Activated naive CD4-positive, alpha-beta T cell treated with anti-CD3 and anti-CD28 coated beads for 36 hours (primary cell): ENCODE measurements around the gene PTGES3. TPM values are rescaled to one million over a fixed set of nuclear protein-coding genes. Genes with fewer than 3 reads are reported as not detected.
A peak's percentile ranks its signal among the peaks of the same experiment; 100 is the strongest.
"Not testable (repeated sequence)": the region's sequence is repeated elsewhere in the genome, so short reads cannot be mapped to it uniquely, and the experiment has no call there.

ENCODE experiments used
- CTCF ChIA-PET: fragments of 350-600 bp; sonication (Branson Sonifier 250); formaldehyde crosslinking; loops from one replicate; lab custom pipeline; 2021; ENCODE audit warnings: antibody characterized with exemption; lab: Charles Lee
- DNase-seq: peaks from one replicate; pipeline ENCODE4 v3.0.0-alpha.2; 2020
- H3K27ac Mint-ChIP-seq: one replicate; pipeline ENCODE4 v1.8.0; 2021; ENCODE audit warnings: mild to moderate bottlenecking, mixed read lengths
- H3K27me3 Mint-ChIP-seq: one replicate; pipeline ENCODE4 v1.8.0; 2021; ENCODE audit warnings: low read depth, mixed read lengths
- H3K36me3 Mint-ChIP-seq: one replicate; pipeline ENCODE4 v1.8.0; 2021; ENCODE audit warnings: low read depth, mixed read lengths
- H3K4me1 Mint-ChIP-seq: one replicate; pipeline ENCODE4 v1.8.0; 2021; ENCODE audit warnings: low read depth, mixed read lengths
- H3K4me3 Mint-ChIP-seq: one replicate; pipeline ENCODE4 v1.8.0; 2021; ENCODE audit warnings: mild to moderate bottlenecking, moderate library complexity, mixed read lengths
- H3K9me3 Mint-ChIP-seq: one replicate; pipeline ENCODE4 v1.8.0; 2021; ENCODE audit warnings: mixed read lengths
- intact Hi-C: fragments of 100-400 bp; cut with micrococcal nuclease; formaldehyde crosslinking; loops from one replicate; pipeline ENCODE4 v1.15.1; 2023
- total RNA-seq, 2 experiments: library from RNA; stranded (reverse); gene quantifications; one replicate each; pipeline ENCODE4 v1.2.3, GENCODE V29; 2021

Gene PTGES3
- total RNA-seq, 2 experiments from 2014 or later = 289 to 293 TPM

GRCh38 chr12:56676851-56677580, 11.1 kb downstream of the PTGES3 start:
- Mint-ChIP-seq H3K4me3 (no peak overlapping the region), H3K27ac (peak overlapping the region; percentile 71), H3K4me1 (peaks cover 76% of the 10 kb centered on the region), H3K36me3 (peaks cover 43% of the 10 kb centered on the region), H3K27me3 (no peaks in the 10 kb centered on the region), H3K9me3 (no peaks in the 10 kb centered on the region)
- DNase-seq = no peak
- intact Hi-C loops = loop anchor here (1.0 to 2.0 kb wide), 2 partner anchors 7 to 20 kb away; no protein-coding TSS in a partner anchor
- CTCF ChIA-PET = interaction anchor here (0.6 to 1.7 kb wide), 6 partner anchors 29 to 75 kb away, joined by 3 to 5 read pairs (median 4); partner anchors contain the start of gene ATP5F1B

DNA sequence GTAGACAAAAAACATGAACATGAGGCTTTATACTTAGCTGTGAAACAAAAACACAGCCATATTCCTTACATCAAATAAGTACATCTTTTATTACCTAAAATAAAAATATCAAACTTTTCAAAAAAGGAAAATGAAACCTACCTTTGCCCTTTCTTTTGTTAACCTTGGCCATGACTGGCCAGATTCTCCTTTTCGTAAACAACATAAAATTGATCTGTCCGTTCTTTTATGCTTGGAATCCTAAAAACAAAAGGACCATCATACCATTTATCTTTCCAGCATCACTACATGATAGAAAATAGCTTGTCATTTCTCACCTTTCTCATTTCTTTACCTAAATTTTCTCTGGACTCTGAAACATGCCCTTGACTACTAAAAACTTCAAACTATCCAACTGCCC, 16.5 kb downstream of the PTGES3 start:
- no peaks in the 10 kb centered on the region for H3K27me3 Mint-ChIP-seq
- no peak overlapping the region for H3K4me3 Mint-ChIP-seq
- no peak for DNase-seq
- H3K4me1 Mint-ChIP-seq = peaks cover 64% of the 10 kb centered on the region
- CTCF ChIA-PET = interaction anchor here (0.6 to 0.7 kb wide), 2 partner anchors 78 to 85 kb away, joined by 3 to 7 read pairs; no protein-coding TSS in a partner anchor
- no peaks in the 10 kb centered on the region for H3K9me3 Mint-ChIP-seq
- peak overlapping the region; percentile 54 for H3K27ac Mint-ChIP-seq
- H3K36me3 Mint-ChIP-seq = peaks cover 43% of the 10 kb centered on the region
- intact Hi-C loops = no loop called here

- peaks cover 48% of the 10 kb centered on the region for H3K36me3 Mint-ChIP-seq
- CTCF ChIA-PET = interaction anchor here (0.6 to 0.7 kb wide), 2 partner anchors 16 to 84 kb away, joined by 3 to 7 read pairs; no protein-coding TSS in a partner anchor
- DNase-seq = no peak
- H3K4me1 Mint-ChIP-seq = peaks cover 60% of the 10 kb centered on the region
- H3K9me3 Mint-ChIP-seq = no peaks in the 10 kb centered on the region
- no peaks in the 10 kb centered on the region for H3K27me3 Mint-ChIP-seq
- H3K27ac Mint-ChIP-seq = no peak overlapping the region
- no peak overlapping the region for H3K4me3 Mint-ChIP-seq
- intact Hi-C loops = no loop called here
Observed at GRCh38 chr12:56670836-56671235, 17.2 kb downstream of the PTGES3 start.

DNA sequence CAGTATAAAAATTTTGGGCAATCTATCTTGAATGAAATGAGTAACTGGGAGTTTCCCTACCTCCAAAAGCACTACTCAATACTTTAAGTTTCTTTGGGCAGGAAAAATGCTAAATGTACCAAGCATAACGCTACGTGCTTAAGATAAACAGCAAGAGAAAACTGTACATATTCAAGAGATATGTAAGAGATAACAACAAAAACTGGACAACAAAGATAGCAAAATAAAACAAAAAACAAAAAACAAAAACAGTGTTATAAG, 20.0 kb downstream of the PTGES3 start:
- CTCF ChIA-PET = interaction anchor here (1.0 kb wide), 1 partner anchor 32 kb away, joined by 4 read pairs; no protein-coding TSS in a partner anchor
- Mint-ChIP-seq H3K36me3 (peaks cover 58% of the 10 kb centered on the region), H3K4me1 (peaks cover 49% of the 10 kb centered on the region), H3K9me3 (no peaks in the 10 kb centered on the region), H3K4me3 (no peak overlapping the region), H3K27me3 (no peaks in the 10 kb centered on the region), H3K27ac (peak overlapping the region; percentile 71)
- intact Hi-C loops = loop anchor here (1.0 kb wide), 2 partner anchors 11 to 16 kb away; no protein-coding TSS in a partner anchor
- no peak for DNase-seq

GRCh38 chr12:56661979-56662638, 26.0 kb downstream of the PTGES3 start:
- Mint-ChIP-seq H3K4me1 (peaks cover 28% of the 10 kb centered on the region), H3K9me3 (no peaks in the 10 kb centered on the region), H3K4me3 (no peak overlapping the region), H3K27ac (peak overlapping the region; percentile 24), H3K36me3 (peaks cover 29% of the 10 kb centered on the region), H3K27me3 (no peaks in the 10 kb centered on the region)
- CTCF ChIA-PET = interaction anchor here (0.5 to 1.2 kb wide), 3 partner anchors 25 to 84 kb away, joined by 3 to 4 read pairs (median 3); no protein-coding TSS in a partner anchor
- no peak for DNase-seq
- intact Hi-C loops = no loop called here

DNA sequence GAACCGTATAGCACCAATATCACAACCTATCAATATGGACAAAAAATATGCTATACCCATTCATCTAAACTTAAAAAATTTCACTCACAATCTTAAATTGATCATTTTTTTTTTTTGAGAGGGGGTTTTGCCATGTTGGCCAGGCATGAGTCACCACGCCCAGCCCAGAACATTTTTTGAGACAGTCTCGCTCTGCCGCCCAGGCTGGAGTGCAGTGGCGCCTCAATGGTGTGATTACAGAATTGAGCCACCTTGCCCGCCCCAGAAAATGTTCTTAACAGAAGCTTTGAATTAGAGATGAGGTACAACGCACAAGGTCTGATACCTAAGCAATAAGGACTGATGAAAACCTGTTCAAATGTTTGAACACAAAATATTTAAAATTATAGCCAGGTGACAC, 26.5 kb downstream of the PTGES3 start:
- no peak for DNase-seq
- H3K9me3 Mint-ChIP-seq = no peaks in the 10 kb centered on the region
- H3K27me3 Mint-ChIP-seq = no peaks in the 10 kb centered on the region
- H3K4me1 Mint-ChIP-seq = peaks cover 29% of the 10 kb centered on the region
- intact Hi-C loops = no loop called here
- H3K27ac Mint-ChIP-seq = peak overlapping the region; percentile 19
- peaks cover 28% of the 10 kb centered on the region for H3K36me3 Mint-ChIP-seq
- H3K4me3 Mint-ChIP-seq = no peak overlapping the region
- CTCF ChIA-PET = interaction anchor here (0.6 kb wide), 1 partner anchor 37 kb away, joined by 3 read pairs; no protein-coding TSS in a partner anchor

DNA sequence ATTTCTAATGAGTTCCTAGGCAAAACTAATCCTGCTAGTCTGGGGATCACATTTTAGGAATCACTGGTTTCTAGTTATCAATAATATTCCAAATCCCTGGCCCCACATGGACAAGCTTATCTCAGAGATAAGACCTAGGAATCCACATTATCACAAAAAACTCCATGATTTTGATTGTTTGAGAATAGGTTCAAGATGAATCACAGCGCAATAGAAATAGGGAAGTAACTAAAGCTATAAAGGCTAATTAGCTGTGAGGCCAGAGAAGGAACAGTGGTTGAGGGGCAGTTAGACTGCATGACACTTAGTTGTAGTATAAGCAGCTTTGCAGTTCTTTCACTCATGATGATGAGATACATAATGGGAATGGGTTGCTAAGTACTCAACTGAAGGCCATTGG, 29.2 kb downstream of the PTGES3 start:
- Mint-ChIP-seq H3K9me3 (peaks cover 7% of the 10 kb centered on the region), H3K27me3 (no peaks in the 10 kb centered on the region), H3K36me3 (peaks cover 16% of the 10 kb centered on the region), H3K4me1 (peaks cover 22% of the 10 kb centered on the region), H3K4me3 (no peak overlapping the region), H3K27ac (peak overlapping the region; percentile 35)
- DNase-seq = no peak
- intact Hi-C loops = no loop called here
- CTCF ChIA-PET = interaction anchor here (0.9 to 1.2 kb wide), 2 partner anchors 22 to 794 kb away, joined by 3 read pairs; no protein-coding TSS in a partner anchor

DNA sequence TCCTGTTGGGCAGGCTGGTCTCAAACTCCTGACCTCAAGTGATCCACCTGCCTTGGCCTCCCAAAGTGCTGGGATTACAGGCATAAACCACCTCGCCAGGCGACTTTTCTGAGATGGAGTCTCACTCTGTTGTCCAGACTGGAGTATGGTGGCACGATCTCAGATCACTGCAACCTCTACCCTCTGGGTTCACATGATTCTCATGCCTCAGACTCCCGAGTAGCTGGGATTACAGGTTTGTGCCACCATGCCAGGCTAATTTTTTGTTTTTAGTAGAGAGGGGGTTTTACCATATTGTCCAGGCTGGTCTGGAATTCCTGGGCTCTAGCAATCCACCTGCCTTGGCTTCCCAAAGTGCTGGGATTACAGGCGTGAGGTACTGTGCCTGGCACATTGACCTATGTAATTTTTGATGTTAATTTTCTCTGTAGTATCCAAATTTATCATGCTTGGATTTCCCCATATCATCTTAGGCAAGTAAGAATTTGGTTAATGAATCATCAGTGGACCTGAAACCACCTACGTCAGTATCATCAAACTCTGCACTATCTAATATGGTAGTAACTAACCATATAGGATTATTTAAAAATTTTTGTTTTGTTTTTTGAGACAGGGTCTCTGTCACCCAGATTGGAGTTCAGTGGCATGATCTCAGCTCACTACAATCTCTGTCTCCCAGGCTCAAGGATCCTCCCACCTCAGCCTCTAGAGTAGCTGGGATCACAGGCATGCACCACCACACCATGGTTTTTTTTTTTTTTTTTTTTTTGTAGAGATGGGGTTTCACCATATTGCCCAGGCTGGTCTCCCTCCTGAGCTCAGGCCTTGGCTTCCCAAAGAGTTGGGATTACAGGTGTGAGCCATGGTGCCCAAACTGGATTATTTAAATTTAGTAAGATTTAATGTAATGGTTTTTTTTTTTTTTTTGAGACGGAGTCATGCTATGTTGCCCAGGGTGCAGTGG, 30.4 kb downstream of the PTGES3 start:
- Mint-ChIP-seq H3K36me3 (peaks cover 16% of the 10 kb centered on the region), H3K4me3 (no peak overlapping the region), H3K27ac (peak overlapping the region; percentile 73), H3K4me1 (peaks cover 18% of the 10 kb centered on the region), H3K27me3 (no peaks in the 10 kb centered on the region), H3K9me3 (peaks cover 11% of the 10 kb centered on the region)
- CTCF ChIA-PET = interaction anchor here (0.6 to 1.1 kb wide), 2 partner anchors 29 to 347 kb away, joined by 4 to 6 read pairs; no protein-coding TSS in a partner anchor
- intact Hi-C loops = loop anchor here (1.0 to 2.0 kb wide), 4 partner anchors 11 to 21 kb away; no protein-coding TSS in a partner anchor
- no peak for DNase-seq

GRCh38 chr12:56653781-56654180, 34.3 kb downstream of the PTGES3 start:
- H3K4me3 Mint-ChIP-seq, DNase-seq, H3K27me3 Mint-ChIP-seq, intact Hi-C loops, H3K27ac Mint-ChIP-seq, CTCF ChIA-PET: not testable (repeated sequence)
- peaks cover 15% of the 10 kb centered on the region for H3K4me1 Mint-ChIP-seq
- H3K36me3 Mint-ChIP-seq = peaks cover 15% of the 10 kb centered on the region
- H3K9me3 Mint-ChIP-seq = peaks cover 11% of the 10 kb centered on the region

DNA sequence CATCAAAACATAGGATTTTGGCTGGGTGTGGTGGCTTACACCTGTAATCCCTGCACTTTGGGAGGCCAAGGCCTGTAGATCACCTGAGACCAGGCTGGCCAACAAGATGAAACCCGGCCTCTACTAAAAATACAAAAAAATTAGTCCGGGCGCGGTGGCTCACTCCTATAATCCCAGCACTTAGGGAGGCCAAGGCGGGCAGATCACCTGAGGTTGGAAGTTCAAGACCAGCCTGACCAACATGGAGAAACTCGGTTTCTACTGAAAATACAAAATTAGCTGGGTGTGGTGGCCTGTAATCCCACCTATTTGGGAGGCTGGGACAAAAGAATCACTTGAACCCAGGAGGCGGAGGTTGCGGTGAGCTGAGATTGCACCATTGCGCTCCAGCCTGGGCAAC, 40.1 kb downstream of the PTGES3 start:
- Mint-ChIP-seq H3K36me3 (peaks cover 33% of the 10 kb centered on the region), H3K4me1 (peaks cover 23% of the 10 kb centered on the region)
- DNase-seq, H3K27me3 Mint-ChIP-seq, H3K9me3 Mint-ChIP-seq, H3K4me3 Mint-ChIP-seq, H3K27ac Mint-ChIP-seq, intact Hi-C loops: not testable (repeated sequence)
- CTCF ChIA-PET = interaction anchor here (0.6 to 2.5 kb wide), 3 partner anchors 12 to 105 kb away, joined by 3 to 9 read pairs (median 4); no protein-coding TSS in a partner anchor

GRCh38 chr12:56645717-56646446, 42.2 kb downstream of the PTGES3 start, which contains the start of gene ATP5F1B:
ATP5F1B (minus strand) TSS chr12:56645984; CDS start chr12:56645963, 21 bp downstream.
- peaks cover 40% of the 10 kb centered on the region for H3K36me3 Mint-ChIP-seq
- no peaks in the 10 kb centered on the region for H3K9me3 Mint-ChIP-seq
- intact Hi-C loops = loop anchor here (1.0 kb wide), 8 partner anchors 10 to 441 kb away; partner anchors contain the start of genes NACA, PRIM1 and PTGES3

More at GRCh38 chr12:56645717-56646446, 42.2 kb downstream of the PTGES3 start, which contains the start of gene ATP5F1B:
- DNase-seq = peak; percentile 97
- Mint-ChIP-seq H3K27me3 (no peaks in the 10 kb centered on the region), H3K4me3 (peak within 1 kb of the TSS; percentile 96), H3K4me1 (peaks cover 33% of the 10 kb centered on the region), H3K27ac (peak within 1 kb of the TSS; percentile 93)
- CTCF ChIA-PET = interaction anchor here (0.5 to 2.6 kb wide), 4 partner anchors 10 to 253 kb away, joined by 3 to 34 read pairs (median 3); no protein-coding TSS in a partner anchor
